CD4-positive, alpha-beta T cell (primary cell): ENCODE measurements around the gene DPH7. TPM values are rescaled to one million over a fixed set of nuclear protein-coding genes. Genes with fewer than 3 reads are reported as not detected.

Experiments used
- ATAC-seq: fragments of 200-7000 bp; cut with Tn5 transposase; one replicate; pipeline ENCODE4 v1.10.0; 2022; ENCODE audit warnings: mild to moderate bottlenecking; ENCODE audit not compliant: poor library complexity
- CTCF ChIA-PET: fragments of 350-600 bp; sonication (Branson Sonifier 250); formaldehyde crosslinking; loops from one replicate; lab custom pipeline; 2021; ENCODE audit warnings: antibody characterized with exemption, inconsistent platforms; lab: Charles Lee
- POLR2A ChIA-PET: fragments of 350-600 bp; sonication (Branson Sonifier 250); formaldehyde crosslinking; loops from one replicate; lab custom pipeline; 2021; ENCODE audit warnings: antibody characterized with exemption, inconsistent platforms; lab: Charles Lee
- DNase-seq, 14 experiments: peaks; one replicate each; pipeline ENCODE4 v3.0.0-alpha.2; 2013 to 2020; ENCODE audit warnings: mixed read lengths in 2 of 14
- H3K27ac ChIP-seq, 2 donors: one replicate each; pipeline versions ENCODE4 v1.5.1 to v1.7.0; 2013; ENCODE audit warnings: low read length in 2 of 2, low read depth in 1 of 2, mild to moderate bottlenecking in 1 of 2
- H3K27me3 ChIP-seq, 2 experiments: 1 replicate in 1 of 2; 2 replicates in 1 of 2; pipeline versions ENCODE4 v1.6.1 to v1.7.0; 2013; ENCODE audit warnings: low read length in 2 of 2, control low read depth in 1 of 2, mild to moderate bottlenecking in 1 of 2, moderate library complexity in 1 of 2; ENCODE audit not compliant: insufficient read depth in 2 of 2, control insufficient read depth in 1 of 2
- H3K36me3 ChIP-seq: one replicate; pipeline ENCODE4 v1.6.1; 2013; ENCODE audit warnings: low read length, control low read depth; ENCODE audit not compliant: insufficient read depth
- H3K4me1 ChIP-seq: one replicate; pipeline ENCODE4 v1.6.1; 2013; ENCODE audit warnings: low read length, control low read depth; ENCODE audit not compliant: insufficient read depth
- H3K4me3 ChIP-seq: one replicate; pipeline ENCODE4 v1.5.1; 2013; ENCODE audit warnings: mild to moderate bottlenecking, low read length, moderate library complexity
- H3K9me3 ChIP-seq, 2 experiments: 1 replicate in 1 of 2; 2 replicates in 1 of 2; pipeline versions ENCODE4 v1.6.1 to v1.7.0; 2013; ENCODE audit warnings: low read length in 2 of 2, mild to moderate bottlenecking in 2 of 2, control low read depth in 1 of 2, moderate library complexity in 1 of 2; ENCODE audit not compliant: control insufficient read depth in 1 of 2, insufficient read depth in 1 of 2
- H3K27ac Mint-ChIP-seq: one replicate; pipeline ENCODE4 v1.8.0; 2020; ENCODE audit warnings: mixed read lengths
- H3K27me3 Mint-ChIP-seq: one replicate; pipeline ENCODE4 v1.8.0; 2021; ENCODE audit warnings: mixed read lengths
- H3K36me3 Mint-ChIP-seq: one replicate; pipeline ENCODE4 v1.8.0; 2021; ENCODE audit warnings: low read depth, mixed read lengths
- H3K4me1 Mint-ChIP-seq: one replicate; pipeline ENCODE4 v1.8.0; 2021; ENCODE audit warnings: low read depth, mixed read lengths
- H3K4me3 Mint-ChIP-seq: one replicate; pipeline ENCODE4 v1.8.0; 2020; ENCODE audit warnings: mild to moderate bottlenecking, mixed read lengths
- H3K9me3 Mint-ChIP-seq: one replicate; pipeline ENCODE4 v1.8.0; 2020; ENCODE audit warnings: mixed read lengths
- intact Hi-C, 2 experiments: fragments of 100-400 bp; cut with DNase I in 1 of 2; cut with micrococcal nuclease in 1 of 2; formaldehyde crosslinking; loops; one replicate each; pipeline versions ENCODE4 v1.15.1 to v1.9.0; 2023 to 2025; cut with DNase I, micrococcal nuclease
- total RNA-seq, 174 experiments: library from RNA in 2 of 174; stranded (reverse) in 2 of 174; gene quantifications; one replicate each; pipeline ENCODE4 v1.2.3 and lab custom pipeline; 2021 to 2026
- TF ChIP-seq, protein P1 (sequence below): fragments of 200-600 bp; IDR thresholded peaks from one replicate; pipeline ENCODE4 v1.8.0; 2022; ENCODE audit warnings: antibody characterized with exemption, mild to moderate bottlenecking

DPH7 gene
- total RNA-seq, 2 experiments from 2014 or later: 36.4 to 36.8 TPM

DNA sequence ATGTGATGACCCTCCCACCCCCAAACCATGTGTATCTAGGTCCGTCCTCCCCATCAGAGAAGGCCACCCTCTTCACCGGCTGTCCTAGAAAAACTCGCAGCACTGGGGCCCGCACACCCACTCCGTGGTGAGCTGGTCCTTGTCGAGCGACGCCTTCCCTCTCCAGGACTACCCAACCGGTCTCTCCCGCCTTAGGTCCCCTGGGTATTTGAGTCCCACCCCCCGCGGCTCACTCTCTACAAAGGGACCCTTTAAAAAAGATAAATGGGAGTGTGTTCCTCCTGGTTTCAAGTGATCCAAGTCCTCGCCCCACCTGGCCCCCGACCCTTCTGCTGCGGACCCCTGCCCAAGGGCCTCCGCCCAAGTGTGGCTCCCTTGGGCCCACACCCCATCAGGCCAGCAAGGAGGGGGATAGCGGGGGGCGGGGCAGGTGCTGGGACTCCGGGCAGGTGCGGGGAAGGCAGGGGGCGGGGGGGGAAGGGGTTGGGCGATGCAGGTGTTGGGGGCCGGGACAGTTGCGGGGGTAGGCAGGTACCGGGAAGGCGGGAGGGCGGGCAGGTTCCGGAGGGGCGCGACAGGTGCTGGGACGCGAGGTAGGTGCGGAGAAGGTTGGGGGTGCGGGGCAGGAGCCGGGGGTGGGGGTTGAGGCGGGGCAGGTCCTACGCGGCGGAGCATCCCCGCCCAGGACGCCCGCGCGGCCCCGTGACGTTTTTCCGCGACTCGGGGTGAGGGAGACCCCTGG, 25.8 kb upstream of the DPH7 start:
- POLR2A ChIA-PET: interaction anchor here (0.6 to 1.6 kb wide), 5 partner anchors 14 to 350 kb away, joined by 3 to 11 read pairs (median 3); partner anchors contain the start of genes EHMT1, NELFB and ZMYND19
- H3K4me3 ChIP-seq: peak overlapping the region; percentile 35
- intact Hi-C loops: loop anchor here (1.0 to 10.0 kb wide), 7 partner anchors 14 to 510 kb away; partner anchors contain the start of genes EHMT1 (in 1 of the 2), EXD3 (in 1 of the 2), NOXA1 (in 1 of the 2) and NSMF (in 1 of the 2)
- H3K9me3 ChIP-seq: no peaks in the 10 kb centered on the region
- H3K4me3 Mint-ChIP-seq: peak overlapping the region; percentile 70
- H3K27ac ChIP-seq: no peak overlapping the region
- TF ChIP-seq, protein P1, sequence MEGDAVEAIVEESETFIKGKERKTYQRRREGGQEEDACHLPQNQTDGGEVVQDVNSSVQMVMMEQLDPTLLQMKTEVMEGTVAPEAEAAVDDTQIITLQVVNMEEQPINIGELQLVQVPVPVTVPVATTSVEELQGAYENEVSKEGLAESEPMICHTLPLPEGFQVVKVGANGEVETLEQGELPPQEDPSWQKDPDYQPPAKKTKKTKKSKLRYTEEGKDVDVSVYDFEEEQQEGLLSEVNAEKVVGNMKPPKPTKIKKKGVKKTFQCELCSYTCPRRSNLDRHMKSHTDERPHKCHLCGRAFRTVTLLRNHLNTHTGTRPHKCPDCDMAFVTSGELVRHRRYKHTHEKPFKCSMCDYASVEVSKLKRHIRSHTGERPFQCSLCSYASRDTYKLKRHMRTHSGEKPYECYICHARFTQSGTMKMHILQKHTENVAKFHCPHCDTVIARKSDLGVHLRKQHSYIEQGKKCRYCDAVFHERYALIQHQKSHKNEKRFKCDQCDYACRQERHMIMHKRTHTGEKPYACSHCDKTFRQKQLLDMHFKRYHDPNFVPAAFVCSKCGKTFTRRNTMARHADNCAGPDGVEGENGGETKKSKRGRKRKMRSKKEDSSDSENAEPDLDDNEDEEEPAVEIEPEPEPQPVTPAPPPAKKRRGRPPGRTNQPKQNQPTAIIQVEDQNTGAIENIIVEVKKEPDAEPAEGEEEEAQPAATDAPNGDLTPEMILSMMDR: no peak
- peak in 2 of 14 experiments; percentile 18 to 58 for DNase-seq
- no peaks in the 10 kb centered on the region for H3K27me3 ChIP-seq
- H3K9me3 Mint-ChIP-seq: no peaks in the 10 kb centered on the region
- H3K27ac Mint-ChIP-seq: no peak overlapping the region
- CTCF ChIA-PET: no interaction called here
- no peak for ATAC-seq
- H3K27me3 Mint-ChIP-seq: no peaks in the 10 kb centered on the region
- H3K36me3 Mint-ChIP-seq: no peaks in the 10 kb centered on the region
- H3K4me1 Mint-ChIP-seq: peaks cover 22% of the 10 kb centered on the region
- peaks cover 4% of the 10 kb centered on the region for H3K36me3 ChIP-seq
- peaks cover 31% of the 10 kb centered on the region for H3K4me1 ChIP-seq

DNA sequence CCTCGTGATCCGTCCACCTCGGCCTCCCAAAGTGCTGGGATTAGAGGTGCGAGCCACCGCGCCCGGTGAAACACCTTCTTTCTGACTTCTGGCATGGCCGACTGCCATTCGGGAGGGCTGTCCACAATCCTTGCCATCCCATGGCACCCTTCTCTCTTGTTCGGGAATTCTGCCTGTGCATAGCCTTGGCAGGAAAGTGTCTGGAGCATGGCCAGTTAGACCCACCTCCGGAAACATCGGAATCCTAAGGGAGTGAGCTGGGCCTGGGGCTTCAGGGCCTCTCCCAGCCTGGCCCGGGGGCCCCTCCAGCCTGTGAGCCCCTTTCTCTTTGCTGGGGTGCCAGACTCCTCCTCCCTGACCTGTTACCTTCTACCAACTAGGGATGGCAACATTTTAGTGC, 25.2 kb upstream of the DPH7 start:
- TF ChIP-seq, protein P1: no peak
- Histone ChIP-seq H3K36me3 (peaks cover 4% of the 10 kb centered on the region), H3K27me3 (no peaks in the 10 kb centered on the region), H3K27ac (no peak overlapping the region), H3K9me3 (no peaks in the 10 kb centered on the region), H3K4me1 (peaks cover 31% of the 10 kb centered on the region), H3K4me3 (no peak overlapping the region)
- H3K4me3 Mint-ChIP-seq: peak overlapping the region; percentile 70
- DNase-seq (no peak), ATAC-seq (no peak)
- H3K36me3 Mint-ChIP-seq: no peaks in the 10 kb centered on the region
- ChIA-PET CTCF (no interaction called here), POLR2A (no interaction called here)
- H3K27ac Mint-ChIP-seq: no peak overlapping the region
- no peaks in the 10 kb centered on the region for H3K27me3 Mint-ChIP-seq
- intact Hi-C loops: loop anchor here (2.0 to 10.0 kb wide), 2 partner anchors 15 to 509 kb away; partner anchors contain the start of gene EHMT1 (in 1 of the 2)
- H3K9me3 Mint-ChIP-seq: no peaks in the 10 kb centered on the region
- peaks cover 22% of the 10 kb centered on the region for H3K4me1 Mint-ChIP-seq

DNA sequence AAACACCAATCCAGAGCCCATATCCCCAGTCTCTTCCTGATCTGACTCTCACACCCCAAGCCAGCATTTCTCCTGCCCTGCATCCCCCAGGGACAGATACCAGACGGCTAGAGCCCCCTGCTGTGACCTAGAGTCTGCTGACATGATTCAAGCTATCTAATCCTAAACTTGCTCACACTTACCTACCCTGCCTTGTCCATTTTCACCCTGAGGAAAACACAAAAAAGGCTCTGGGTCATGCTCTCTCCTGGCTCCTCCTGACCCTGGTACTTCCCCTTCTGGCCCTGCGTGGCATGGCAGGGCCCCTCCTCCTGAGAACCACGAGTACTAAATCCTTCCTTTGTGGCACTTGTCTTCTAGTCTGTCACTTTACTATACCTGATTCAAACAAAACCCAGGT, 23.9 kb upstream of the DPH7 start:
- peak overlapping the region; percentile 74 for H3K4me3 Mint-ChIP-seq
- H3K4me3 ChIP-seq: no peak overlapping the region
- CTCF ChIA-PET: no interaction called here
- no peak overlapping the region for H3K27ac Mint-ChIP-seq
- TF ChIP-seq, protein P1: no peak
- POLR2A ChIA-PET: no interaction called here
- no peaks in the 10 kb centered on the region for H3K27me3 ChIP-seq
- intact Hi-C loops: loop anchor here in 1 of 2 experiments (10.0 kb wide), 1 partner anchor 508 kb away; no protein-coding TSS in a partner anchor
- ATAC-seq (no peak), DNase-seq (peak in 2 of 14 experiments; percentile 40 to 41)
- no peaks in the 10 kb centered on the region for H3K9me3 ChIP-seq
- H3K36me3 Mint-ChIP-seq: no peaks in the 10 kb centered on the region
- no peaks in the 10 kb centered on the region for H3K9me3 Mint-ChIP-seq
- H3K4me1 Mint-ChIP-seq: peaks cover 21% of the 10 kb centered on the region
- H3K27me3 Mint-ChIP-seq: no peaks in the 10 kb centered on the region
- peaks cover 22% of the 10 kb centered on the region for H3K4me1 ChIP-seq
- H3K36me3 ChIP-seq: no peaks in the 10 kb centered on the region
- H3K27ac ChIP-seq: no peak overlapping the region
